Suppressor macrophage treated with lipopolysaccharide for 1 hour (primary cell): ENCODE data around the gene FAM72B.
"Not testable (repeated sequence)": the region's sequence is repeated elsewhere in the genome, so short reads cannot be mapped to it uniquely, and the experiment has no call there.

Experiments
- DNase-seq, 3 donors: peaks; one replicate each; pipeline ENCODE4 v3.0.0-alpha.2; 2020 to 2022

The FAM72B gene

GRCh38 chr1:121199763-121200162, 15.6 kb upstream of the FAM72B start:
- DNase-seq: not testable (repeated sequence)

GRCh38 chr1:121197095-121197882, 13.1 kb upstream of the FAM72B start:
- not testable (repeated sequence) for DNase-seq

DNA sequence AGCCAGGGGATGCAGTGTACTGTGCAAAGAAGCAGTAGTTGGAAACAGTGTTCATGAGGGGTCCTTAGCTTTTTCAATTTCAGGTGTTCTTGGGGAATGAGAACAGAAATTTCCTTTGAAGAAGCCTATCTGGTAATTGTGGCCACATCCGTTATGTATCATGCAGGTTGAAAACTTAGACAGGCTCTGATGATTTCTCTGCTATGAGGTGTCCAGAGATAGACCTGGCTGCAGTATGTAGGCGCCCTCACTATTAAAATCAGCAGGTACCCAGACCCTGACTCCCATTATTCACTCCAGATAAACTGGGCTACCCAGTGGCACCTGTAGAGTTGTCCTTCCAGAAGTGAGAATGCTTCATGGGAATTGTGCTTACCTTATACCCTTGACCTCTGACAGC, 8.4 kb upstream of the FAM72B start:
- DNase-seq: not testable (repeated sequence)

GRCh38 chr1:121187914-121188313, 3.8 kb upstream of the FAM72B start:
- DNase-seq: not testable (repeated sequence)

GRCh38 chr1:121186191-121186590, 2.1 kb upstream of the FAM72B start:
- DNase-seq: not testable (repeated sequence)

GRCh38 chr1:121185140-121185708, 1.1 kb upstream of the FAM72B start:
- not testable (repeated sequence) for DNase-seq

DNA sequence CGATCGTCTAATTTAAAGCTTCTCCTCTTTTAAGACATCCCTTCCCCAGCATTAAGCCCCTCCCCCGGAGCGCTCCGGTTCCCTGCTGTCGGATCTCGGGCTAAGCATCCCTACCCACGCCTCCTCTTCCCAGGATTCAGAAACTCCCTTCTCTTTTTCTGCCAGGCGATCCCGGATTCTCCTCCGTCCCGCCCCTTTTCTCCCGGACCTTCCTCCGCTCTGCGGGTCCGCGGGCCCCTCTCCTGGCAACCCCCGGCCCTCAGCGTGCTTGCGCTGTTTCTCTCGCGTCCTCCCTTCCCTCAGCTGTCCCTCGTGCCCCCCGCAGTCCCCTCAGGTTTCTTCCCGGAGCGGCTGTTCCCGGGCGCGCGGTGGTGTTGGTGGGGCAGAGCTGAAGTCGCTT, 273 bp downstream of the FAM72B start:
- not testable (repeated sequence) for DNase-seq

GRCh38 chr1:121178197-121178596, 5.9 kb downstream of the FAM72B start:
- DNase-seq: not testable (repeated sequence)

DNA sequence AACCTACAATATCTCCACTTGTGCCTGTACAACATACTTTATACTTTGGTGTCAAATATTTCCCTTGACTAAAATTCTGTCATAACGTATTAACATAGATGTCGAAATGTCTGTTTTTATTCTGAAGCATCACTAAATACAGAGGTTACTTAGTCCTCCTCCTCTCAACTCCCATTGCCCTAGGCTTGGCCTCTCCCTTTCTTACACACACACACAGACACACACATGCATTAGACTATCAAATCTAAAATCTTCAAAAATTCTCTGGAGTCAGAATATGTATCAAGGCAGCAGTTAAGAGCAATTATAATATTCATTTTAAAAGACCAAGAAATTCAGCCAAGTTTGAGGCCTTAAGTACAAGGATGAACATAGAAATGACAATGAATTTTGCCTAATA, 7.5 kb downstream of the FAM72B start:
- DNase-seq: not testable (repeated sequence)

- DNase-seq: not testable (repeated sequence)
Measured at GRCh38 chr1:121168152-121168668, 15.9 kb downstream of the FAM72B start.

- not testable (repeated sequence) for DNase-seq
Measured at GRCh38 chr1:121167225-121167738, 16.9 kb downstream of the FAM72B start.

GRCh38 chr1:121165296-121165695, 18.8 kb downstream of the FAM72B start:
- DNase-seq: peak; percentile 5 to 17 (median 11)

DNA sequence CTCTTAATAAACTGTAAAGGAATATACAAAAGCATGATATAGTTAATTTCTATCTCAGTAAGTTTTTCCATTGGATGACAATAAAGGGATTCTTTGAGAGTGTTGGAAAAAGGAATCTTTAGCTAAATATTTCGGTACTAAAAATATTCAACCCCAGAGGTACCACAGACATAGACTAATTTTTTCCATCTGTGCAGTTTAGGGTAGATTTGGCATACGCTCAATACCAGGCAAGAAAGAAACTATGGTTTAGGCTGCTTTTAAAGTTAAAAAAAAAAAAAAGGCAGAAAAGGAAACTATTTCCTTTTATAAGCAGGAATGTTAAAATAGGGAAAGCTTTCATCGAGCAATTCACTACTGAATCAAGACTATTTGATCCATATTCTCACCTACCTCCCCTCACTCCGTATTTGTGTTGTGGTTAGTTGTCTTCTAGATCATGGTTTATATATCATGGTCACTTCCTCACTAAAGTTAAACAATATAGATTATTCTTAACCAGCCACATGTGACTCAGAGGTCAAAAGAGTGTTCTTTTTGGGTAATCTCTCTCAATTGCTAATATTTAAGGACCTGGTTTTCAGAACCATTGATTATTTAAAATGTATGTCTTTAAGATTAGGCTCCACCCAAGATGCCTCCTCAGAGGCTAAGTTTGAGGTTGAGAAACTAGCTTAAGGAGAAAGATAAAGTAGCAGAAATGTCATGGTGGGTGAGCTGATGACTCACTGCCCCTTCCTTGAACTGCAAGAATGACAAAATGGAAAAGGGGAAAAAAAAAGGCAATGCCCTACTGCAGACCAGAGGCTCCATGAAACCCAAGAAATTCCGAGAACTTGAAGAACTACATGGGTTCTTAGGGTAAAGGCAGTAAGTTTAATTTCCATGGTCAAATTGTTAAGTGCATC, 20.0 kb downstream of the FAM72B start:
- DNase-seq: peak; percentile 53 to 78 (median 68)

GRCh38 chr1:121161199-121161901, 22.8 kb downstream of the FAM72B start:
- DNase-seq: not testable (repeated sequence)

- DNase-seq: peak in 2 of 3 donors; percentile 0 to 17
Measured at GRCh38 chr1:121160118-121160517, 24.0 kb downstream of the FAM72B start.

- not testable (repeated sequence) for DNase-seq
Measured at GRCh38 chr1:121157609-121158008, 26.5 kb downstream of the FAM72B start.

DNA sequence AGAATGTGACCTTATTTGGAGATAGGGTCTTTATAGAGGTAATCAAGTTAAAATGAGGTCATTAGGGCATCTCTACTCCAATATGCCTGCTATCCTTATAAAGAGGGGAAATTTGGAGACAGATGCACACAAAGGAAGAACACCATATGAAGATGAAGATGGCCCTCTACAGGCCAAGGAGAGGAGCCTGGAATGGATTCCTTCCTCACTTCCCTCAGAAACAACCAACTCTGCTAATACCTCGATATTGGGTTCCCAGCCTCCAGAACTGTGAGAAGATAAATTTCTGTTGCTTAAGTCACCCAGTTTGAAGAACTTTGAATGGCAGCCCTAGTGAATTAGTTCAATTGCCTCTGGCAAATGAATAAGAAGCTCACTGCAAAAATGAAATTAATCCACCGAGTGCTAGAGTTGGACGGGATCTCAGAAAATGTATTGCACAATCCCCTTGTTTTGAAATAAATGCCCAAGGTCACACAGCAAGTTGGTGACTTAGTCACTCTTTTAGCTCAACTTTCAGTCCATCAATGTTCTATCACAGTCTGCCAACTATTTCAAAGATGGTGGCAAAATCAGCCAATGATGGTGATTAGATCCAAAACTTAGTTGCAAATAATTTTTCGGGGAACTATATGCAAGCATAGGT, 27.1 kb downstream of the FAM72B start:
- not testable (repeated sequence) for DNase-seq

- peak; percentile 16 to 37 (median 35) for DNase-seq
Measured at GRCh38 chr1:121155671-121156358, 28.3 kb downstream of the FAM72B start.

DNA sequence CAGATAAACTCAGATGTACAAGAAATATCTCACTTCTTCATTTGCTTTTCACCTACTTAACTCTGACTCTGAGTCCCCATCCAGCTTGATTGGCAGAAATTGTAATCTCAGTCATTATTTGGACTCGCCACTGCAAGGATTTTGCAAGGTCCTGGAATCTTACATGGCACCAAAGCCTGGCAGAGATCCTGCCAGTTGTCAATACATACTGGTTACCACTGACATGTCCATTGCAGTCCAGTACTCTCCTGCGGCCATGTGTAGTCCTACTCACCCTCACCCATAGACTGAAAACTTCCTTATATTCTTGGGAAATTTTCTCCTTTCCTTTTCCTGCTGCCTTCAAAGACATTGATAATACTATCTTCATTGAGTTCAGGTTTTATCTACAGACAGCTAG, 29.3 kb downstream of the FAM72B start:
- DNase-seq: not testable (repeated sequence)

DNA sequence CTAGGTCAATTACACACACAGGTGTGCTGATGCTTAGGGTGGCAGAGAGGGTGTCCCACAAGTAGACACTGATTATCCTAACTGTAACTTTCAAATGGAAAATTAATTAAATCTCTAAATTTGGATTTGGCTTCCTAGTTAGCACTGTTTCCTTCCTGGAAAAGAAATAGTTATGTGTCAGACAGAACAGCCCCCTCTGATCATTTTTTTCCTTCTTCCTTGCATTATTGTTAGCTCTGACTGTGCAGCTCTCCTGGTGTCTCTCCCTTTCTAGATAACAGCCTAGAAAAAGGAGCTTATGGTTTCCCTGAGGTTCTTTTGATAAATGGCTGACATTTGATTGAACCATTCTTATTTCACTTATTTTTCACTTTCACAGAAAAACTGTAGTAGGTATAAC, 31.4 kb downstream of the FAM72B start:
- DNase-seq: not testable (repeated sequence)

DNA sequence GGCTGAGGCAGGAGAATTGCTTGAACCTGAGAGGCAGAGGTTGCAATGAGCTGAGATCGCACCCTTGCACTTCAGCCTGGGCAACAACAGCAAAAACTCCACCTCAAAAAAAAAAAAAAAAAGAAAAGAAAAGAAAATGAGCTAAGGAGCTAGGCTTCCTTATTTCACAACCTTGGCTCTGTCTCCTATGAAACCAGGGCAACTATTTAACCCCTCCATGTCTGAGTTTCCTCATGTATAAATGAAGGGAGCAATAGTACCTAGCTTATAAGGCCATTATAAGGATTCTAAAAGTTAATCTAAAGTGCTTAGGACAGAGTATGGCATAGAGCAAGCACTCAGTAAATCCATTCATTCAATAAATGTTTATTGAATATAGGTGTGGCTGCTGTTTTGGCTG, 32.8 kb downstream of the FAM72B start:
- DNase-seq: not testable (repeated sequence)
